PFSK-1 (cell line): ENCODE results near the gene GMCL1.

Experiments
- FOXP2 ChIP-seq: optimal IDR thresholded peaks from 2 replicates; pipeline ENCODE3; 2011; ENCODE audit warnings: borderline replicate concordance, control low read depth, inconsistent platforms; ENCODE audit not compliant: insufficient read depth; ENCODE audit errors: extremely low read length, extremely low read depth
- POLR2AphosphoS5 ChIP-seq: IDR thresholded peaks from 2 replicates; pipeline ENCODE4 v1.6.1; 2012; ENCODE audit warnings: low read depth, mild to moderate bottlenecking, control low read depth, low read length, moderate library complexity
- TAF1 ChIP-seq: IDR thresholded peaks from 2 replicates; pipeline ENCODE4 v1.6.1; 2012; ENCODE audit warnings: low read length, control low read depth, borderline replicate concordance; ENCODE audit not compliant: insufficient read depth
- TF ChIP-seq, protein P1 (sequence below), 2 experiments: IDR thresholded peaks; 2 replicates each; pipeline versions ENCODE4 v1.6.1 to v1.8.0; 2011 to 2012; ENCODE audit warnings: low read depth in 2 of 2, low read length in 2 of 2, control low read depth in 1 of 2, inconsistent platforms in 1 of 2, mild to moderate bottlenecking in 1 of 2, moderate library complexity in 1 of 2; ENCODE audit not compliant: insufficient read depth in 1 of 2

DNA sequence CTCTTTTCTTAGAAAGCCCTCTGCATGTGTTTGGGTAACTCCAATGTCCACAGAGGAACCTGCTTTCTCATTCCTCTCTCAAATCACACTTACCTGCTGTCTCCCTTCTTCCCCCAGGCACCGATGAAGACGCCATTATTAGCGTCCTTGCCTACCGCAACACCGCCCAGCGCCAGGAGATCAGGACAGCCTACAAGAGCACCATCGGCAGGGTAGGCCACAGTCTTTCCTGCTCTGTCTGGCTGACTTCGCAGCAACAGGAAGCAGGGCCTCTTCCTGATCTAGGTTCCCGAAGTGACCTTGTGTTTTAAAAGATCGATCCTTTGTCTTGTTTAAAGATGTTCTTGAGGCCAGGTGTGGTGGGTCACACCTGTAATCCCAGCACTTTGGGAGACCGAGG, 25.0 kb upstream of the GMCL1 start:
- no peak for TF ChIP-seq POLR2AphosphoS5
- no peak for TF ChIP-seq FOXP2
- TF ChIP-seq, protein P1, sequence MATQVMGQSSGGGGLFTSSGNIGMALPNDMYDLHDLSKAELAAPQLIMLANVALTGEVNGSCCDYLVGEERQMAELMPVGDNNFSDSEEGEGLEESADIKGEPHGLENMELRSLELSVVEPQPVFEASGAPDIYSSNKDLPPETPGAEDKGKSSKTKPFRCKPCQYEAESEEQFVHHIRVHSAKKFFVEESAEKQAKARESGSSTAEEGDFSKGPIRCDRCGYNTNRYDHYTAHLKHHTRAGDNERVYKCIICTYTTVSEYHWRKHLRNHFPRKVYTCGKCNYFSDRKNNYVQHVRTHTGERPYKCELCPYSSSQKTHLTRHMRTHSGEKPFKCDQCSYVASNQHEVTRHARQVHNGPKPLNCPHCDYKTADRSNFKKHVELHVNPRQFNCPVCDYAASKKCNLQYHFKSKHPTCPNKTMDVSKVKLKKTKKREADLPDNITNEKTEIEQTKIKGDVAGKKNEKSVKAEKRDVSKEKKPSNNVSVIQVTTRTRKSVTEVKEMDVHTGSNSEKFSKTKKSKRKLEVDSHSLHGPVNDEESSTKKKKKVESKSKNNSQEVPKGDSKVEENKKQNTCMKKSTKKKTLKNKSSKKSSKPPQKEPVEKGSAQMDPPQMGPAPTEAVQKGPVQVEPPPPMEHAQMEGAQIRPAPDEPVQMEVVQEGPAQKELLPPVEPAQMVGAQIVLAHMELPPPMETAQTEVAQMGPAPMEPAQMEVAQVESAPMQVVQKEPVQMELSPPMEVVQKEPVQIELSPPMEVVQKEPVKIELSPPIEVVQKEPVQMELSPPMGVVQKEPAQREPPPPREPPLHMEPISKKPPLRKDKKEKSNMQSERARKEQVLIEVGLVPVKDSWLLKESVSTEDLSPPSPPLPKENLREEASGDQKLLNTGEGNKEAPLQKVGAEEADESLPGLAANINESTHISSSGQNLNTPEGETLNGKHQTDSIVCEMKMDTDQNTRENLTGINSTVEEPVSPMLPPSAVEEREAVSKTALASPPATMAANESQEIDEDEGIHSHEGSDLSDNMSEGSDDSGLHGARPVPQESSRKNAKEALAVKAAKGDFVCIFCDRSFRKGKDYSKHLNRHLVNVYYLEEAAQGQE (IDR thresholded peaks at IDR 0.05; ENCODE audit: insufficient read depth in 1 of 2, low read depth in 2 of 2, low read length in 2 of 2): no peak
- TF ChIP-seq TAF1: no peak
